H9 (cell line): ENCODE measurements around the gene DNAJB2. TPM values are rescaled to one million over a fixed set of nuclear protein-coding genes. Genes with fewer than 3 reads are reported as not detected.

Source experiments
- DNase-seq: peaks from one replicate; pipeline ENCODE4 v3.0.0-alpha.2; 2017
- H2AFZ ChIP-seq: one replicate; pipeline ENCODE4 v1.6.1; 2013; ENCODE audit warnings: mild to moderate bottlenecking, low read length, control low read depth, moderate library complexity
- H2AK5ac ChIP-seq: 2 replicates; pipeline ENCODE4 v1.6.1; 2013; ENCODE audit warnings: low read length, control low read depth, mixed read lengths; ENCODE audit not compliant: insufficient read length
- H2BK120ac ChIP-seq: one replicate; pipeline ENCODE4 v1.6.1; 2013; ENCODE audit warnings: low read depth, mild to moderate bottlenecking, low read length, control low read depth, inconsistent platforms; ENCODE audit not compliant: poor library complexity, severe bottlenecking
- H2BK12ac ChIP-seq: 2 replicates; pipeline ENCODE4 v1.6.1; 2013; ENCODE audit warnings: low read length, control low read depth, mixed read lengths, low read depth; ENCODE audit not compliant: insufficient read length
- H2BK15ac ChIP-seq: 2 replicates; pipeline ENCODE4 v1.6.1; 2013; ENCODE audit warnings: low read depth, low read length, control low read depth
- H2BK20ac ChIP-seq: one replicate; pipeline ENCODE4 v1.6.1; 2013; ENCODE audit warnings: low read depth, mild to moderate bottlenecking, low read length, control low read depth, inconsistent platforms; ENCODE audit not compliant: poor library complexity, severe bottlenecking
- H2BK5ac ChIP-seq: 2 replicates; pipeline ENCODE4 v1.6.1; 2013; ENCODE audit warnings: low read length, control low read depth, mixed read lengths; ENCODE audit not compliant: insufficient read length
- H3K14ac ChIP-seq: 2 replicates; pipeline ENCODE4 v1.6.1; 2013; ENCODE audit warnings: low read length, control low read depth; ENCODE audit not compliant: insufficient read depth
- H3K18ac ChIP-seq: 2 replicates; pipeline ENCODE4 v1.6.1; 2013; ENCODE audit warnings: low read depth, mild to moderate bottlenecking, mixed read lengths, low read length, control low read depth; ENCODE audit not compliant: insufficient read length
- H3K23ac ChIP-seq: 2 replicates; pipeline ENCODE4 v1.6.1; 2013; ENCODE audit warnings: low read length, control low read depth, mixed read lengths, low read depth; ENCODE audit not compliant: insufficient read length
- H3K23me2 ChIP-seq: 2 replicates; pipeline ENCODE4 v1.6.1; 2013; ENCODE audit warnings: low read depth, mild to moderate bottlenecking, mixed read lengths, low read length, control low read depth; ENCODE audit not compliant: insufficient read length, poor library complexity, severe bottlenecking
- H3K27ac ChIP-seq: 2 replicates; pipeline ENCODE4 v1.5.1; 2013; ENCODE audit warnings: low read length, control low read depth, mixed read lengths, low read depth; ENCODE audit not compliant: insufficient read length
- H3K27me3 ChIP-seq: 2 replicates; pipeline ENCODE4 v1.6.1; 2013; ENCODE audit warnings: low read length, control low read depth, inconsistent platforms; ENCODE audit not compliant: insufficient read depth
- H3K4ac ChIP-seq: 2 replicates; pipeline ENCODE4 v1.6.1; 2013; ENCODE audit warnings: low read depth, mild to moderate bottlenecking, control low read depth, inconsistent platforms, low read length, moderate library complexity
- H3K4me1 ChIP-seq: 2 replicates; pipeline ENCODE4 v1.6.1; 2013; ENCODE audit warnings: low read length, control low read depth, inconsistent platforms; ENCODE audit not compliant: insufficient read depth
- H3K4me2 ChIP-seq: 2 replicates; pipeline ENCODE4 v1.6.1; 2013; ENCODE audit warnings: low read length, control low read depth, mixed read lengths; ENCODE audit not compliant: insufficient read length, insufficient read depth
- H3K56ac ChIP-seq: 2 replicates; pipeline ENCODE4 v1.6.1; 2013; ENCODE audit warnings: low read depth, mild to moderate bottlenecking, mixed read lengths, low read length, control low read depth; ENCODE audit not compliant: insufficient read length
- H3K79me1 ChIP-seq: 2 replicates; pipeline ENCODE4 v1.6.1; 2013; ENCODE audit warnings: low read depth, mild to moderate bottlenecking, moderate library complexity, low read length, control low read depth, inconsistent platforms; ENCODE audit not compliant: insufficient read depth, poor library complexity, severe bottlenecking
- H3K79me2 ChIP-seq: 2 replicates; pipeline ENCODE4 v1.6.1; 2013; ENCODE audit warnings: low read length, control low read depth, inconsistent platforms; ENCODE audit not compliant: insufficient read depth
- H3K9ac ChIP-seq: 2 replicates; pipeline ENCODE4 v1.6.1; 2013; ENCODE audit warnings: low read length, control low read depth, mixed read lengths; ENCODE audit not compliant: insufficient read length; ENCODE audit errors: extremely low read depth
- H3K9me3 ChIP-seq: one replicate; pipeline ENCODE4 v1.6.1; 2013; ENCODE audit warnings: low read depth, low read length, inconsistent platforms; ENCODE audit not compliant: control insufficient read depth
- H3T11ph ChIP-seq: one replicate; pipeline ENCODE4 v1.6.1; 2013; ENCODE audit warnings: mild to moderate bottlenecking, low read length, control low read depth, inconsistent platforms
- H4K20me1 ChIP-seq: one replicate; pipeline ENCODE4 v1.6.1; 2013; ENCODE audit not compliant: control insufficient read depth, insufficient read length, insufficient read depth
- H4K5ac ChIP-seq: 2 replicates; pipeline ENCODE4 v1.6.1; 2013; ENCODE audit warnings: low read depth, mild to moderate bottlenecking, mixed read lengths, low read length, control low read depth; ENCODE audit not compliant: insufficient read length
- H4K8ac ChIP-seq: replicated peaks from 2 replicates; pipeline ENCODE4 v1.6.1; 2013; ENCODE audit warnings: low read length, control low read depth, mixed read lengths, low read depth; ENCODE audit not compliant: insufficient read length
- H4K91ac ChIP-seq: 2 replicates; pipeline ENCODE4 v1.6.1; 2013; ENCODE audit warnings: low read depth, mild to moderate bottlenecking, moderate library complexity, mixed read lengths, low read length, control low read depth; ENCODE audit not compliant: insufficient read length
- H3K27ac Mint-ChIP-seq, 3 experiments: 2 replicates in 2 of 3; 3 replicates in 1 of 3; pipeline ENCODE4 v1.8.0; 2020 to 2021; ENCODE audit warnings: mixed read lengths in 3 of 3, mild to moderate bottlenecking in 1 of 3, moderate library complexity in 1 of 3
- H3K27me3 Mint-ChIP-seq: 2 replicates; pipeline ENCODE4 v1.8.0; 2021; ENCODE audit warnings: low read depth, mild to moderate bottlenecking, moderate library complexity, mixed read lengths
- H3K36me3 Mint-ChIP-seq, 3 experiments: 2 replicates in 2 of 3; 3 replicates in 1 of 3; pipeline ENCODE4 v1.8.0; 2020 to 2021; ENCODE audit warnings: low read depth in 3 of 3, mixed read lengths in 3 of 3; ENCODE audit not compliant: insufficient read depth in 1 of 3
- H3K4me1 Mint-ChIP-seq, 2 experiments: 2 replicates each; pipeline ENCODE4 v1.8.0; 2020; ENCODE audit warnings: mixed read lengths in 2 of 2
- H3K4me3 Mint-ChIP-seq, 2 experiments: 2 replicates in 1 of 2; 3 replicates in 1 of 2; pipeline ENCODE4 v1.8.0; 2020 to 2021; ENCODE audit warnings: mild to moderate bottlenecking in 2 of 2, mixed read lengths in 2 of 2, moderate library complexity in 1 of 2
- H3K9me3 Mint-ChIP-seq, 2 experiments: 2 replicates in 1 of 2; 3 replicates in 1 of 2; pipeline ENCODE4 v1.8.0; 2020; ENCODE audit warnings: mild to moderate bottlenecking in 2 of 2, mixed read lengths in 2 of 2, moderate library complexity in 1 of 2
- CTCF ChIP-seq: fragments of 200-600 bp; sonication (generic); conservative IDR thresholded peaks from 3 replicates; pipeline ENCODE4 v1.8.0; 2021; ENCODE audit warnings: antibody characterized with exemption, mild to moderate bottlenecking
- WGBS: extraction: QIAGEN DNeasy Blood & Tissue Kit; methylation state at CpG from one replicate; pipeline ENCODE4 v1.1.7; 2013; ENCODE audit warnings: missing lambda C conversion rate, low lambda C conversion rate, mixed read lengths; ENCODE audit not compliant: insufficient read length; ENCODE audit errors: extremely low coverage; 5-methylcytosine and 5-hydroxymethylcytosine counted together
- total RNA-seq: library from RNA; stranded (reverse); gene quantifications from 2 replicates; pipeline ENCODE4 v1.2.1, GENCODE V29; 2021

Gene DNAJB2
- total RNA-seq, 1 experiment from 2014 or later: 34.1 TPM

- Histone ChIP-seq H3K79me2 (no peaks in the 10 kb centered on the region), H2BK120ac (no peak overlapping the region), H3K27ac (no peak overlapping the region), H4K20me1 (no peaks in the 10 kb centered on the region), H3K18ac (no peak overlapping the region), H2AFZ (no peak overlapping the region), H4K91ac (no peak overlapping the region), H3K23ac (no peak overlapping the region), H3K9me3 (no peaks in the 10 kb centered on the region), H3K4me1 (peaks cover 3% of the 10 kb centered on the region; the same call in 1 of the 2 replicates), H4K8ac (no peak overlapping the region), H3K23me2 (peaks cover 22% of the 10 kb centered on the region), H4K5ac (no peak overlapping the region), H2BK20ac (no peak overlapping the region), H3K79me1 (no peaks in the 10 kb centered on the region), H3K27me3 (peaks cover 21% of the 10 kb centered on the region), H2BK12ac (no peak overlapping the region), H3K14ac (no peak overlapping the region; the same call in 1 of the 2 replicates), H3K56ac (no peak overlapping the region), H2AK5ac (no peak overlapping the region), H3K9ac (no peak overlapping the region), H2BK5ac (no peak overlapping the region), H3K4me2 (no peak overlapping the region), H3T11ph (no peak overlapping the region), H3K4ac (no peak overlapping the region), H2BK15ac (no peak overlapping the region)
- peaks cover 0 to 2% of the 10 kb centered on the region in 2 experiments; a peak in 3 of 5 replicates for H3K9me3 Mint-ChIP-seq
- TF ChIP-seq CTCF: no peak
- H3K4me3 Mint-ChIP-seq: peak overlapping the region in 1 of 2 experiments; percentile 67; a peak in 3 of 5 replicates
- H3K27ac Mint-ChIP-seq: no peak overlapping the region
- peaks cover 58% of the 10 kb centered on the region for H3K27me3 Mint-ChIP-seq
- no peak for DNase-seq
- peaks cover 9 to 24% (median 23%) of the 10 kb centered on the region in 3 experiments; a peak in 6 of 7 replicates for H3K36me3 Mint-ChIP-seq
- H3K4me1 Mint-ChIP-seq: peaks cover 28 to 40% of the 10 kb centered on the region in 2 experiments
- WGBS: no CpG with 5 or more reads among the region's 6 CpGs
Observed at GRCh38 chr2:219251656-219252055, 27.5 kb upstream of the DNAJB2 start.
